Measurements from ENCODE around the gene PTBP3.

DNA sequence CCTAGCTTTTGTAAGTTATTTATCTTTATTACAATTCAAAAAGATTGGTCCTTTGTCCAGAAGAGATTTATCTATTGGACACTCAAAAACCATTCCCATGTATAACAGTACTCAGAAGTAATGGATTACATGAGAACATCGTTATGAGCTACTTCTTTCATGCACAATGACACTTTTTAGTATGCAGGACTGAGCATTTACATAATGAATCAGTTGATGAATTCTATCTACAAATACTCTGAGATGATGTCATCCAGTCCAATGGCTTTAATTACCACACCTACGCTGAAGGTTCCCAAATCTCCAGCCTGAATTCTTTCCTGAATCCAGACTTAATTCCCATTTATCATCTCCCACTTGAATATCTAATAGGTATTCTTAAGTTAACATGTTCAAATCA, 75.3 kb downstream of the PTBP3 start:
- TF ChIP-seq SUZ12 (IDR thresholded peaks at IDR 0.05) = no peak
- no peak for TF ChIP-seq FOXM1 (IDR thresholded peaks at IDR 0.05; ENCODE audit: borderline replicate concordance)
- TF ChIP-seq ELF4 (IDR thresholded peaks at IDR 0.05) = no peak
- no peak for TF ChIP-seq FOXK2 (IDR thresholded peaks at IDR 0.05)
- no peak for TF ChIP-seq LEF1 (IDR thresholded peaks at IDR 0.05; ENCODE audit: borderline replicate concordance)
- no peak for TF ChIP-seq TARDBP (IDR thresholded peaks at IDR 0.05)
- no peak for TF ChIP-seq NFRKB (IDR thresholded peaks at IDR 0.05)
- TF ChIP-seq HDGF (IDR thresholded peaks at IDR 0.05; ENCODE audit: borderline replicate concordance) = no peak

Measured in HEK293T (cell line).